ENCODE data around the gene RAB6C. TPM values are rescaled to one million over a fixed set of nuclear protein-coding genes. Genes with fewer than 3 reads are reported as not detected.
"Not testable (repeated sequence)": the region's sequence is repeated elsewhere in the genome, so short reads cannot be mapped to it uniquely, and the experiment has no call there.

Gene RAB6C
- total RNA-seq, 1 donor: not detected

DNA sequence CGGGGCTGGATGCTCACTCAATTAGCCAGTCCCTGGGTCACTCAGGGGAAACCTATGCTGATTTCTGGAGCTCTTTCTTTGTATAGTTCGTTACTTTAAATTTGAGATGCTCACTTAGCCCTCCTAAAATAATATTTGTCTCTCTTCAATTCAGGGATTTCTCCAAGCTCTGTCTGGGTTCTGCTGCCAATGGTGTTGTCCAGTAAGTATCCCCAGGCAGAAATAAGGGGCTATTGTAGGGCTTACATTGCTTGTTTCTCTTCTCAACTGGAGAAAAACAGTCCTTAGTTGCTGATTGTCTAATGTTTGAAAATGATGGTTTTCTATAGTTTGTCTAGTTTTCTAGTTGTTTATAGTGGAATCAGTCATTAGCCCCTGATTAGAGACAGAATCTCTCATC lies 5.0 kb downstream of the RAB6C start:
- no peak overlapping the region for H3K4me3 ChIP-seq (ENCODE audit: low read depth, low read length)
- TF ChIP-seq, protein P1, sequence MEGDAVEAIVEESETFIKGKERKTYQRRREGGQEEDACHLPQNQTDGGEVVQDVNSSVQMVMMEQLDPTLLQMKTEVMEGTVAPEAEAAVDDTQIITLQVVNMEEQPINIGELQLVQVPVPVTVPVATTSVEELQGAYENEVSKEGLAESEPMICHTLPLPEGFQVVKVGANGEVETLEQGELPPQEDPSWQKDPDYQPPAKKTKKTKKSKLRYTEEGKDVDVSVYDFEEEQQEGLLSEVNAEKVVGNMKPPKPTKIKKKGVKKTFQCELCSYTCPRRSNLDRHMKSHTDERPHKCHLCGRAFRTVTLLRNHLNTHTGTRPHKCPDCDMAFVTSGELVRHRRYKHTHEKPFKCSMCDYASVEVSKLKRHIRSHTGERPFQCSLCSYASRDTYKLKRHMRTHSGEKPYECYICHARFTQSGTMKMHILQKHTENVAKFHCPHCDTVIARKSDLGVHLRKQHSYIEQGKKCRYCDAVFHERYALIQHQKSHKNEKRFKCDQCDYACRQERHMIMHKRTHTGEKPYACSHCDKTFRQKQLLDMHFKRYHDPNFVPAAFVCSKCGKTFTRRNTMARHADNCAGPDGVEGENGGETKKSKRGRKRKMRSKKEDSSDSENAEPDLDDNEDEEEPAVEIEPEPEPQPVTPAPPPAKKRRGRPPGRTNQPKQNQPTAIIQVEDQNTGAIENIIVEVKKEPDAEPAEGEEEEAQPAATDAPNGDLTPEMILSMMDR (IDR thresholded peaks at IDR 0.05; ENCODE audit: insufficient read depth, low read length): no peak
- DNase-seq (ENCODE audit: low read depth): no peak

DNA sequence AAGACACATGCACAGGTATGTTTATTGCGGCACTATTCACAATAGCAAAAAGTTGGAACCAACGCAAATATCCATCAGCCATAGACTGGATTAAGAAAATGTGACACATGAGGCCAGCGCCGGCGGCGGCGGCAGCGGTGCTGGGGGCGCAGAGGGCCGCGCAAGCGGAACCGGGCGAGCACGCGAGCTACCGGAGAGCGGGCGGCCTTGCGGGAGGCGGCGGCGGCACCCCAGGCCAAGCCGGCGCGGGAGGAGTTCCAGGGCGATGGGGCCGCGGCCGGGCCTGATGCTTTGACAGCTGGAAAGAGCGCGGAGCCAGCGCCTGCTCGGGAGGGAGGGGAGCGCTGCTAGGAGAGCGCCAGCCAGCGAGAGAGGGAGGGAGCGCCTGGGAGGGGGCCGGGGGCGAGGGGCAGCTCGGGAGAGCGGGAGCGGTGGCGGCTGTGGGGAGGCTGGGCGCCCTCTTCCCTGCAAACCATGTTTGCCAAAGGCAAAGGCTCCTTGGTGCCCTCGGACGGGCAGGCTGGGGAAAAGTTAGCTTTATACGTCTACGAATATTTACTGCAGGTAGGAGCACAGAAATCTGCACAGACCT lies 13.0 kb downstream of the RAB6C start:
- H3K4me3 ChIP-seq (ENCODE audit: low read depth, low read length); DNase-seq (ENCODE audit: low read depth): not testable (repeated sequence)

DNA sequence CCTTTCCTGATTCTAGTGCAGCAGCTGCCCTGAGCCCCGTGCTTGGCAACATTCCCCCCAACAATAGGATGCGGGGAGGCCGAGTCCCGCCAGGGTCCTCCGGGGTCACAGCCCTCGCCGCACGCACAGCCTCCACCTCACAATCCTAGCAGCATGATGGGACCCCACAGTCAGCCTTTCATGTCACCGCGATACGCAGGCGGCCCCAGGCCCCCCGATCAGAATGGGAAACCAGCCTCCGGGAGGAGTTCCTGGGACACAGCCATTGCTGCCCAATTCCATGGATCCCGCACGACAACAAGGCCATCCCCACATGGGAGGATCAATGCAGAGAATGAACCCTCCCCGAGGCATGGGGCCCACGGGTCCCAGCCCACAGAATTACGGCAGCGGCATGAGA lies 13.7 kb downstream of the RAB6C start:
- not testable (repeated sequence) for DNase-seq (ENCODE audit: low read depth); H3K4me3 ChIP-seq (ENCODE audit: low read depth, low read length)

DNA sequence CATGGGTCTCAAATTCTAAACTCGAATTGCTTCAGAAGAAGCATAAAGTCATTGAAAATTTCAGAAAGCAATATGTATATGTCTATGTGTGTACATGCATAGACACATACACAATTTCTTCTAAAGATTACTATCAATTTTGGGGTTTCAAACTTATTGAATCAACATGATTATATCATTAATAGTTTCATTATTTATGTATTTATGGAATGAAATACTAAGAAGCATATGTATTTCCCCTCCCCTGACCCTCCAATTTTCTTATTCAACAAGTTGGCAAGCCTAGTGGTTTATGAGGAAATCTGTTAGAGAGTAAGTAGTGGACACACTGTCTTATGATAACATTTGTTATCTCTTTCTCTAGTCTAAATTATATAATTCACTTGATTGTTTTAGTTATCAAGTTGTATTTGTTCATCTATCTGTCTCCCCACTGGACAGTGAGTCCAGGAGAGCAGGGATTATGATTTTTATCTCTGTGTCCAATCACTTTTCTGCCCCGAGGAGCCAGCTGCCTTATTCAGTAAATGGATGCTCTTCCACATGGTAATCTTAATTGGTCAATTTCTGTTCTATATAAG lies 17.3 kb downstream of the RAB6C start:
- H3K4me3 ChIP-seq (ENCODE audit: low read depth, low read length); DNase-seq (ENCODE audit: low read depth): not testable (repeated sequence)

DNA sequence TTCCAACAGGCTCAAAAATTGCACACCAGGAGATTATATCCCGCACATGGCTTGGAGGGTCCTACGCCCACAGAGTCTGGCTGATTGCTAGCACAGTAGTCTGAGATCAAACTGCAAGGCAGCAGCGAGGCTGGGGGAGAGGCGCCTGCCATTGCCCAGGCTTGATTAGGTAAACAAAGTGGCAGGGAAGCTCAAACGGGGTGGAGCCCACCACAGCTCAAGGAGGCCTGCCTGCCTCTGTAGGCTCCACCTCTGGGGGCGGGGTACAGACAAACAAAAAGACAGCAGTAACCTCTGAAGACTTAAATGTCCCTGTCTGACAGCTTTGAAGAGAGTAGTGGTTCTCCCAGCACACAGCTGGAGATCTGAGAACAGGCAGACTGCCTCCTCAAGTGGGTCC lies 19.3 kb downstream of the RAB6C start:
- not testable (repeated sequence) for H3K4me3 ChIP-seq (ENCODE audit: low read depth, low read length); DNase-seq (ENCODE audit: low read depth)

DNA sequence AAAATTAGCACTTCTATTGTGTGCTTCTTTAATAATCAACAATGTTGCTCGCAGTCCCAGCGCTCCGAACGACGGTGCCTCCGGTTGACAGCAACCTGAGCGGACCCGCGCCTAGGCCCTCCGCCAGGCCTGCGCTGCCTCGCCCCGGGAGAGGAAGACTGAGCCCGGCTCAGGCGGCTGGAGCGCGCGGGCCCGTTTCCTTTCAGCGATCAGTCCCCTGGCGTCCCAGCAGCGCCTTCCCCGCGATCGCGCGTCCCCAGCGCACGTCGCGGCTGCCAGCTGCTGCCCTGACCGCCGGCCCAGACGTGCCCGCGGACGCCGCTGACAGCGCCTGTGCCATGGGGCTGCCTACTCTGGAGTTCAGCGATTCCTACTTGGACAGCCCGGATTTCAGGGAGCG lies 26.4 kb downstream of the RAB6C start:
- not testable (repeated sequence) for DNase-seq (ENCODE audit: low read depth); H3K4me3 ChIP-seq (ENCODE audit: low read depth, low read length)

DNA sequence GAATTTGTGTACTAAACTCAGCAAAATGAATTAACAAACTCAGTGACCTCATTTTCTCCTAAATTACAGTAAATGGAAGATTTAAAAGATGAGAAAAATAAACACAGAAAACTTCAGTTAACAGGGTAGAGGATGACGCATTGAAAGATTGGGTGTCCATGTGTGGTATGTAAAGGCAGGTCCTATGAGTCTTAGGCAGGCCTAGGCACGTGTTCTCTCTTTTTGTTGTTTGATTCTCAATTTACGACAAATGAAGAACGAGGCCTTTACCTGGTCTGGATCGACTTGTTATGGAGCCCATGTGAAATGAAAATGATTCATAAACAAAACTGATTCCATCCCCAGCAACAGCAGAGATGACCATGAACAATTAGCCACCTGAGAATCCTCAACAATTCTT lies 37.2 kb downstream of the RAB6C start:
- DNase-seq (ENCODE audit: low read depth); H3K4me3 ChIP-seq (ENCODE audit: low read depth, low read length): not testable (repeated sequence)

DNA sequence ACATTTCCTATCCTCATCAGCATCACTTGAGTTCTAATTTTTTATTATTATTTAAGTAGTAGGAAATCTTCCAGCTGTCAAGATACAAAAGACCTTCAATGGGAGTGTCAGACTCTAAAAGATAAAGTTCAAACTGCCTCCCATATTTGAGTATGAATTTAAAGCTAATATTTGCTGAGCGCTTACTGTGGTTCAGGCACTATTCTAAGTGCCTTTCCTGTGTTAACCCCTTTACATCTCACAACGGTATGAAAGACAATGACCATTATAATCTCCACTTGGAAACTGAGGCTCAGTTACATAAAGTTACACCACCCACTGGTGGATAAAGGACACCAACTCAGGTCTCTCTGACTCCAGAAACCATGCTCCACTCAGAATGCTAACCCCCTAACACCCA lies 39.9 kb downstream of the RAB6C start:
- no peak for DNase-seq (ENCODE audit: low read depth)
- TF ChIP-seq, protein P1 (IDR thresholded peaks at IDR 0.05; ENCODE audit: insufficient read depth, low read length): no peak
- no peak overlapping the region for H3K4me3 ChIP-seq (ENCODE audit: low read depth, low read length)

DNA sequence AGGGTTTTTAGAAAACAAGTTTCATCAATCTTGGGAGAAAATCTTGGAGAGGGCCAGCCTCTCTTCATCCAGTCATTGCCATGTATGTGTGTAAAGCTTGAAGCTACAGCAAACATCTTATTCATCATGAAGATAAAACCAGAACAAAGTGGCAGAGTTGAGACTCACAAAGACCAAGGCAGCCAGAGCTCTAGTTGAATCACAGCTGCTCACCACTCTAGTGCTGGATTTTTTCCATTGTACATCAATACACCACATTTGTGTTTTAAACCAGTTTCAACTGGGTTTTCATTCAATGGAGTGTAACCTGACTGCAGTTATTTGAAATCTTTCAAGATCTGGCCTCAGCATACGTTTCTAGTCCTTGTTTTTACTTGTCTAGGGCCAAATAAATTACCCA lies 40.6 kb downstream of the RAB6C start:
- not testable (repeated sequence) for H3K4me3 ChIP-seq (ENCODE audit: low read depth, low read length); DNase-seq (ENCODE audit: low read depth)

DNA sequence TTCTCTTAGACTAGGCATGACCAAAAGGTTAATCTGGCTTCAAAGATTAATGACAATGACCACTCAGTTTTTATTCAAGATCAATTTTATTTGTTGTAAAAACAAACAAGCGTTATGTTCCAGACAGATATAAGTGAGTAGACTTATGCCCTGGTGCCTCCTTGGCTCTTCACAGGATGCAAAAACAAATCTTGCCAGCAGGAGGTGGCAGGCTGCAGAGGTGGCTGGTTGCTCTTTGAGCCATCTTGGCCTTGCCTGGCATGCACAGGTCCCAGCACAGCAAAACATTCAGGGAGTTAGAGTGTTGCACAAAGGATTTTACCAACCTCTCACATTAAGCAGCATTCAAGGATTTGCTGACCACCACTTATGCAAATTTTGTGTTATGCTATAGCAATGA lies 46.5 kb downstream of the RAB6C start:
- DNase-seq (ENCODE audit: low read depth); H3K4me3 ChIP-seq (ENCODE audit: low read depth, low read length): not testable (repeated sequence)

Other genes with a start within 250 kb of the RAB6C start
- gene POTEF, start 149.6 kb downstream of the RAB6C start, total RNA-seq (ENCODE audit: low replicate concordance): not detected in 2 replicates
- 9.7 and 12.2 TPM in 2 replicates for gene CCDC74B, start 165.4 kb downstream of the RAB6C start, total RNA-seq (ENCODE audit: low replicate concordance)
- 17.6 and 22.5 TPM in 2 replicates for gene SMPD4, start 201.9 kb downstream of the RAB6C start, total RNA-seq (ENCODE audit: low replicate concordance)
- gene MZT2B, start 202.6 kb downstream of the RAB6C start, total RNA-seq (ENCODE audit: low replicate concordance): 90.5 and 137 TPM in 2 replicates
- gene TUBA3E, start 218.8 kb downstream of the RAB6C start, total RNA-seq (ENCODE audit: low replicate concordance): not detected in 2 replicates